B cell (primary cell): ENCODE data around the gene DIS3L2. TPM values are rescaled to one million over a fixed set of nuclear protein-coding genes. Genes with fewer than 3 reads are reported as not detected.

Source experiments
- ATAC-seq: fragments of 200-7000 bp; cut with Tn5 transposase; one replicate; pipeline ENCODE4 v1.10.0; 2021; ENCODE audit warnings: low read depth, mild to moderate bottlenecking, moderate number of reproducible peaks, moderate library complexity
- CTCF ChIA-PET: fragments of 350-600 bp; sonication (Branson Sonifier 250); formaldehyde crosslinking; loops from one replicate; lab custom pipeline; 2021; ENCODE audit warnings: antibody characterized with exemption, inconsistent platforms; lab: Charles Lee
- POLR2A ChIA-PET: fragments of 350-600 bp; sonication (Branson Sonifier 250); formaldehyde crosslinking; loops from one replicate; lab custom pipeline; 2021; ENCODE audit warnings: antibody characterized with exemption; lab: Charles Lee
- DNase-seq: peaks from one replicate; pipeline ENCODE4 v3.0.0; 2013
- H2AFZ ChIP-seq: 2 replicates; pipeline ENCODE4 v1.6.1; 2012; ENCODE audit warnings: mild to moderate bottlenecking, low read depth, low read length; ENCODE audit not compliant: insufficient read depth, poor library complexity, severe bottlenecking
- H3K27ac ChIP-seq, 2 donors: 1 replicate in 1 of 2; 2 replicates in 1 of 2; pipeline ENCODE4 v1.5.1; 2012 to 2013; ENCODE audit warnings: low read length in 2 of 2, mild to moderate bottlenecking in 2 of 2, moderate library complexity in 1 of 2
- H3K27me3 ChIP-seq, 4 experiments: fragments of 200-600 bp in 1 of 4; sonication (generic) in 1 of 4; replicated peaks in 1 of 4; 1 replicate in 2 of 4; 2 replicates in 2 of 4; pipeline versions ENCODE4 v1.6.1 to v1.7.0; 2013 to 2016; ENCODE audit warnings: low read length in 3 of 4, mild to moderate bottlenecking in 2 of 4, mixed read lengths in 1 of 4, moderate library complexity in 1 of 4; ENCODE audit not compliant: insufficient read depth in 4 of 4, control insufficient read depth in 3 of 4; ENCODE audit errors: control extremely low read depth in 1 of 4
- H3K36me3 ChIP-seq, 2 experiments: replicated peaks in 1 of 2; 1 replicate in 1 of 2; 2 replicates in 1 of 2; pipeline versions ENCODE4 v1.6.1 to v1.7.1; 2013; ENCODE audit warnings: low read length in 1 of 2; ENCODE audit not compliant: insufficient read depth in 2 of 2, control insufficient read depth in 1 of 2; ENCODE audit errors: control extremely low read depth in 1 of 2, extremely low read depth in 1 of 2
- H3K4me1 ChIP-seq, 2 donors: fragments of 200-600 bp in 1 of 2; sonication (generic) in 1 of 2; 1 replicate in 1 of 2; 2 replicates in 1 of 2; pipeline versions ENCODE4 v1.5.1 to v1.6.1; 2013 to 2017; ENCODE audit warnings: low read length in 2 of 2; ENCODE audit not compliant: control insufficient read depth in 2 of 2, insufficient read depth in 2 of 2
- H3K4me2 ChIP-seq: replicated peaks from 2 replicates; pipeline ENCODE3; 2012; ENCODE audit warnings: mild to moderate bottlenecking, low read depth, low read length; ENCODE audit not compliant: poor library complexity, severe bottlenecking
- H3K4me3 ChIP-seq, 5 experiments: fragments of 200-600 bp in 1 of 5; sonication (generic) in 1 of 5; 1 replicate in 3 of 5; 2 replicates in 2 of 5; pipeline versions ENCODE4 v1.5.1 to v1.7.0; 2011 to 2016; ENCODE audit warnings: low read length in 4 of 5, mild to moderate bottlenecking in 4 of 5, low read depth in 2 of 5, control low read depth in 1 of 5, moderate library complexity in 1 of 5; ENCODE audit not compliant: insufficient read depth in 1 of 5; ENCODE audit errors: control extremely low read depth in 1 of 5, extremely low read depth in 1 of 5
- H3K79me2 ChIP-seq: fragments of 200-600 bp; sonication (generic); one replicate; pipeline ENCODE4 v1.6.0; 2016; ENCODE audit warnings: low read length; ENCODE audit not compliant: control insufficient read depth, insufficient read depth
- H3K9ac ChIP-seq: fragments of 200-600 bp; sonication (generic); 2 replicates; pipeline ENCODE4 v1.6.1; 2017; ENCODE audit warnings: mild to moderate bottlenecking, low read length, moderate library complexity
- H3K9me3 ChIP-seq, 3 donors: one replicate each; pipeline versions ENCODE4 v1.6.1 to v1.7.1; 2013; ENCODE audit warnings: low read length in 2 of 3; ENCODE audit not compliant: control insufficient read depth in 2 of 3, insufficient read depth in 1 of 3; ENCODE audit errors: control extremely low read depth in 1 of 3
- H4K20me1 ChIP-seq: 2 replicates; pipeline ENCODE4 v1.6.0; 2012; ENCODE audit warnings: mild to moderate bottlenecking, low read length; ENCODE audit not compliant: insufficient read depth, control insufficient read depth, poor library complexity, severe bottlenecking
- H3K27ac Mint-ChIP-seq: one replicate; pipeline ENCODE4 v1.8.0; 2021; ENCODE audit warnings: mixed read lengths
- H3K27me3 Mint-ChIP-seq: one replicate; pipeline ENCODE4 v1.8.0; 2021; ENCODE audit warnings: mixed read lengths
- H3K4me1 Mint-ChIP-seq: one replicate; pipeline ENCODE4 v1.8.0; 2021; ENCODE audit warnings: mixed read lengths
- H3K4me3 Mint-ChIP-seq: one replicate; pipeline ENCODE4 v1.8.0; 2021; ENCODE audit warnings: mixed read lengths
- H3K9me3 Mint-ChIP-seq: one replicate; pipeline ENCODE4 v1.8.0; 2022; ENCODE audit warnings: mixed read lengths; ENCODE audit not compliant: insufficient read depth
- CTCF ChIP-seq: fragments of 200-600 bp; IDR thresholded peaks from one replicate; pipeline ENCODE4 v1.8.0; 2022; ENCODE audit warnings: antibody characterized with exemption, mild to moderate bottlenecking
- EZH2 ChIP-seq: IDR thresholded peaks from 2 replicates; pipeline ENCODE4 v1.6.1; 2012; ENCODE audit warnings: borderline replicate concordance, low read depth, mild to moderate bottlenecking, moderate library complexity, low read length; ENCODE audit not compliant: insufficient read depth, poor library complexity, severe bottlenecking
- WGBS: methylation state at CpG from one replicate; pipeline ENCODE4 v1.1.5; 2013; ENCODE audit warnings: missing lambda C conversion rate; ENCODE audit not compliant: insufficient coverage; 5-methylcytosine and 5-hydroxymethylcytosine counted together
- intact Hi-C: fragments of 100-400 bp; cut with micrococcal nuclease; formaldehyde crosslinking; loops from one replicate; pipeline ENCODE4 v1.10.0; 2022
- polyA plus RNA-seq: library from polyadenylated mRNA; depleted of rRNA; stranded (reverse); fragments of >200 nt; gene quantifications from 2 replicates; pipeline ENCODE4 v1.2.3, GENCODE V29; 2012
- total RNA-seq, 2 donors: library from RNA; stranded (reverse); fragments of 120-200 nt in 1 of 2; gene quantifications; 1 replicate in 1 of 2; 2 replicates in 1 of 2; pipeline versions ENCODE4 v1.2.3 to v1.2.4, GENCODE V29; 2013 to 2022

DIS3L2 gene
- total and polyA plus RNA-seq, 2 donors (not counting 1 experiment from before 2014, with no cell fraction given), result 34.5 to 70.1 TPM

GRCh38 chr2:232190796-232191195 lies 229.3 kb downstream of the DIS3L2 start:
- 100% methylated on average over 2 of the region's 2 CpGs for WGBS
- Histone ChIP-seq H3K4me2 (no peak overlapping the region), H3K9ac (no peak overlapping the region), H3K27me3 (no peaks in the 10 kb centered on the region), H3K9me3 (peaks cover 0 to 8% (median 8%) of the 10 kb centered on the region in 3 donors), H4K20me1 (no peaks in the 10 kb centered on the region), H3K4me3 (no peak overlapping the region), H3K79me2 (no peaks in the 10 kb centered on the region), H3K36me3 (peaks cover 0 to 6% of the 10 kb centered on the region in 2 experiments), H3K4me1 (no peaks in the 10 kb centered on the region), H2AFZ (no peak overlapping the region), H3K27ac (no peak overlapping the region)
- ChIA-PET CTCF (no interaction called here), POLR2A (no interaction called here)
- intact Hi-C loops, result no loop called here
- H3K27me3 Mint-ChIP-seq, result no peaks in the 10 kb centered on the region
- no peak overlapping the region for H3K27ac Mint-ChIP-seq
- TF ChIP-seq EZH2, result no peak
- no peak for TF ChIP-seq CTCF
- H3K4me3 Mint-ChIP-seq, result no peak overlapping the region
- ATAC-seq (no peak), DNase-seq (no peak)
- H3K9me3 Mint-ChIP-seq, result peaks cover 2% of the 10 kb centered on the region
- H3K4me1 Mint-ChIP-seq, result no peaks in the 10 kb centered on the region

GRCh38 chr2:232195487-232195886 lies 234.0 kb downstream of the DIS3L2 start:
- WGBS, result no CpG with 5 or more reads among the region's 1 CpG
- intact Hi-C loops, result no loop called here
- peaks cover 0 to 6% of the 10 kb centered on the region in 2 experiments for H3K36me3 ChIP-seq
- no peaks in the 10 kb centered on the region for H4K20me1 ChIP-seq
- no peak overlapping the region for H3K4me3 ChIP-seq
- no peaks in the 10 kb centered on the region for H3K27me3 ChIP-seq
- no peak overlapping the region for H2AFZ ChIP-seq
- no peak overlapping the region for H3K4me3 Mint-ChIP-seq
- no peak for DNase-seq
- no peaks in the 10 kb centered on the region for H3K4me1 Mint-ChIP-seq
- H3K4me1 ChIP-seq, result no peaks in the 10 kb centered on the region
- H3K79me2 ChIP-seq, result no peaks in the 10 kb centered on the region
- no peak overlapping the region for H3K9ac ChIP-seq
- H3K9me3 Mint-ChIP-seq, result peaks cover 2% of the 10 kb centered on the region
- H3K9me3 ChIP-seq, result peaks cover 0 to 8% (median 8%) of the 10 kb centered on the region in 3 donors
- H3K27ac ChIP-seq, result no peak overlapping the region
- TF ChIP-seq EZH2, result no peak
- TF ChIP-seq CTCF, result no peak
- H3K27me3 Mint-ChIP-seq, result no peaks in the 10 kb centered on the region
- CTCF ChIA-PET, result no interaction called here
- H3K4me2 ChIP-seq, result no peak overlapping the region
- no peak for ATAC-seq
- POLR2A ChIA-PET, result no interaction called here
- no peak overlapping the region for H3K27ac Mint-ChIP-seq
